Measurements from ENCODE around the gene PDF. TPM values are rescaled to one million over a fixed set of nuclear protein-coding genes. Genes with fewer than 3 reads are reported as not detected.

Gene PDF
- total and polyA plus RNA-seq, 2 donors (not counting 3 experiments of a cell fraction or from before 2014, with no cell fraction given), result 13.1 to 16.7 TPM

DNA sequence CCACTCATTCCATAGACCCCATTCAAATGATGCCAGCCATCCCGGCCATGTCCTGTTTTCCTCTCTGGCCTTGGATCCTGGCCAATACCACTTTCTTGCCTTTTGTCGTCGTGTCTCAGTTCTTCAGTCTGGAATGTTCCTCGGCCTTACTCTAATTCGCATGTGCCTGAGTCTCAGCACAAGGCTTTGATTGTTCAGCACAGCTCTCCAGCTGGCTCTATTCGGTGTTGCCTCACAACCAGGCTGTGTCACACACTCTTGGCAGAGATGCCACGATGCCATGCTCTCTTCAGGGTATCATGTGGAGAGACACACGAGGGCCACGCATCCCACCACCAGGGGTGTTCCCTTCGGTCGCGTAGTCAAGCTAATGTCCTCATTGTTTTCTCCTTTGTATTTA is 21.1 kb downstream of the PDF start:
- no peaks in the 10 kb centered on the region for H3K27me3 ChIP-seq (ENCODE audit: control insufficient read depth in 2 of 2, insufficient read depth in 2 of 2, low read length in 2 of 2)
- BruUV-seq (replicated peaks), result no TSS peak
- DNase-seq (ENCODE audit: low read depth, low spot score), result peak; percentile 26
- H3K9me3 ChIP-seq (replicated peaks; ENCODE audit: control insufficient read depth, insufficient read depth, low read length), result no peaks in the 10 kb centered on the region
- H3K9ac ChIP-seq (replicated peaks; ENCODE audit: extremely low read depth, insufficient read depth, low read length), result no peak overlapping the region
- no peak overlapping the region for H3K4me3 ChIP-seq (replicated peaks in 1 of 3; ENCODE audit: insufficient read depth in 1 of 3, low read depth in 1 of 3, low read length in 3 of 3)
- H3K27ac ChIP-seq (ENCODE audit: insufficient read depth, low read depth, low read length), result no peak overlapping the region
- H2AFZ ChIP-seq (ENCODE audit: low read depth, low read length), result no peak overlapping the region
- intact Hi-C loops (cut with micrococcal nuclease) (no loop called here), dilution Hi-C loops (cut with MboI; ENCODE audit: extremely low pct_ligation_motif_present, low sequenced_read_pairs) (no loop called here)
- H3K9me1 ChIP-seq (replicated peaks; ENCODE audit: control insufficient read depth, extremely low read depth, insufficient read depth, low read length), result no peaks in the 10 kb centered on the region
- H4K20me1 ChIP-seq (replicated peaks; ENCODE audit: control insufficient read depth, extremely low read depth, insufficient read depth, low read length), result no peaks in the 10 kb centered on the region
- FAIRE-seq, result no peak
- H3K79me2 ChIP-seq (ENCODE audit: control insufficient read depth, insufficient read depth, low read length), result peaks cover 28% of the 10 kb centered on the region
- ChIA-PET CTCF (no interaction called here), POLR2A (no interaction called here)
- peaks cover under 1 to 2% of the 10 kb centered on the region in 2 experiments for H3K36me3 ChIP-seq (ENCODE audit: control insufficient read depth in 2 of 2, extremely low read depth in 1 of 2, insufficient read depth in 2 of 2, low read length in 2 of 2)
- H3K4me1 ChIP-seq (ENCODE audit: control insufficient read depth, extremely low read depth, insufficient read depth, low read length), result peaks cover 10% of the 10 kb centered on the region
- no peak overlapping the region for H3K4me2 ChIP-seq (ENCODE audit: insufficient read depth, low read length)
- TF ChIP-seq, protein P1, sequence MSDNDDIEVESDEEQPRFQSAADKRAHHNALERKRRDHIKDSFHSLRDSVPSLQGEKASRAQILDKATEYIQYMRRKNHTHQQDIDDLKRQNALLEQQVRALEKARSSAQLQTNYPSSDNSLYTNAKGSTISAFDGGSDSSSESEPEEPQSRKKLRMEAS (IDR thresholded peaks at IDR 0.05; ENCODE audit: insufficient read depth, insufficient read length), result no peak
- TF ChIP-seq MYC (IDR thresholded peaks at IDR 0.05; ENCODE audit: low read depth, low read length) (no peak), JUN (IDR thresholded peaks at IDR 0.05; ENCODE audit: borderline replicate concordance, insufficient read depth, insufficient read length, low read depth) (no peak), GATA2 (IDR thresholded peaks at IDR 0.05; ENCODE audit: insufficient read depth, insufficient read length, low read depth, low read length) (no peak), POLR2A (IDR thresholded peaks at IDR 0.05; ENCODE audit: low read depth, low read length) (no peak), FOS (IDR thresholded peaks at IDR 0.05; ENCODE audit: borderline replicate concordance, insufficient read depth, low read length) (no peak), POLR2AphosphoS5 (IDR thresholded peaks at IDR 0.05; ENCODE audit: insufficient read depth, low read depth, low read length) (no peak), EZH2 (IDR thresholded peaks at IDR 0.05; ENCODE audit: borderline replicate concordance, low read depth, low read length, severe bottlenecking) (no peak)
- TF ChIP-seq, protein P2, sequence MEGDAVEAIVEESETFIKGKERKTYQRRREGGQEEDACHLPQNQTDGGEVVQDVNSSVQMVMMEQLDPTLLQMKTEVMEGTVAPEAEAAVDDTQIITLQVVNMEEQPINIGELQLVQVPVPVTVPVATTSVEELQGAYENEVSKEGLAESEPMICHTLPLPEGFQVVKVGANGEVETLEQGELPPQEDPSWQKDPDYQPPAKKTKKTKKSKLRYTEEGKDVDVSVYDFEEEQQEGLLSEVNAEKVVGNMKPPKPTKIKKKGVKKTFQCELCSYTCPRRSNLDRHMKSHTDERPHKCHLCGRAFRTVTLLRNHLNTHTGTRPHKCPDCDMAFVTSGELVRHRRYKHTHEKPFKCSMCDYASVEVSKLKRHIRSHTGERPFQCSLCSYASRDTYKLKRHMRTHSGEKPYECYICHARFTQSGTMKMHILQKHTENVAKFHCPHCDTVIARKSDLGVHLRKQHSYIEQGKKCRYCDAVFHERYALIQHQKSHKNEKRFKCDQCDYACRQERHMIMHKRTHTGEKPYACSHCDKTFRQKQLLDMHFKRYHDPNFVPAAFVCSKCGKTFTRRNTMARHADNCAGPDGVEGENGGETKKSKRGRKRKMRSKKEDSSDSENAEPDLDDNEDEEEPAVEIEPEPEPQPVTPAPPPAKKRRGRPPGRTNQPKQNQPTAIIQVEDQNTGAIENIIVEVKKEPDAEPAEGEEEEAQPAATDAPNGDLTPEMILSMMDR (IDR thresholded peaks at IDR 0.05; ENCODE audit: extremely low read depth in 1 of 2, insufficient read depth in 1 of 2, low read depth in 1 of 2, low read length in 2 of 2), result no peak
